ENCODE data around the gene ZNF844. TPM values are rescaled to one million over a fixed set of nuclear protein-coding genes. Genes with fewer than 3 reads are reported as not detected.
"Not testable (repeated sequence)": the region's sequence is repeated elsewhere in the genome, so short reads cannot be mapped to it uniquely, and the experiment has no call there.

The ZNF844 gene
- total RNA-seq = 24.4 TPM

- peak; percentile 96 for DNase-seq
Measured at GRCh38 chr19:12064590-12065538, at the start of gene ZNF844. ZNF844 (plus strand) TSS chr19:12064731; CDS start chr19:12064874, 143 bp downstream.

- no peak for DNase-seq
Measured at GRCh38 chr19:12015015-12015752, 49.3 kb upstream of the ZNF844 start.

- no peak for DNase-seq
Measured at GRCh38 chr19:12015753-12016116, 48.8 kb upstream of the ZNF844 start.

- DNase-seq = peak; percentile 7
Measured at GRCh38 chr19:12034198-12034597, 30.3 kb upstream of the ZNF844 start.

- DNase-seq = peak; percentile 24
Measured at GRCh38 chr19:12034620-12035019, 29.9 kb upstream of the ZNF844 start.

- DNase-seq = peak; percentile 96
Measured at GRCh38 chr19:12035220-12036172, 29.0 kb upstream of the ZNF844 start, which contains the start of gene ZNF433. ZNF433 (minus strand) TSS chr19:12035679; CDS start chr19:12035539, 140 bp downstream.

GRCh38 chr19:12042893-12043292 is 21.6 kb upstream of the ZNF844 start:
- no peak for DNase-seq

- DNase-seq = no peak
Measured at GRCh38 chr19:12043752-12044422, 20.6 kb upstream of the ZNF844 start.

GRCh38 chr19:12047868-12048267 is 16.7 kb upstream of the ZNF844 start:
- no peak for DNase-seq

- no peak for DNase-seq
Measured at GRCh38 chr19:12052091-12052496, 12.4 kb upstream of the ZNF844 start.

GRCh38 chr19:12052497-12053169 is 11.9 kb upstream of the ZNF844 start, which contains the start of gene ZNF878:
ZNF878 (minus strand) TSS chr19:12052961; CDS start chr19:12052801, 160 bp downstream.
- DNase-seq = peak; percentile 94

- no peak for DNase-seq
Measured at GRCh38 chr19:12055784-12056183, 8.7 kb upstream of the ZNF844 start.

- DNase-seq = no peak
Measured at GRCh38 chr19:12075538-12076139, 11.1 kb downstream of the ZNF844 start.

- not testable (repeated sequence) for DNase-seq
Measured at GRCh38 chr19:12076331-12076730, 11.8 kb downstream of the ZNF844 start.

GRCh38 chr19:12077375-12077774 is 12.8 kb downstream of the ZNF844 start:
- DNase-seq = no peak

GRCh38 chr19:12083336-12083735 is 18.8 kb downstream of the ZNF844 start:
- DNase-seq = not testable (repeated sequence)

- DNase-seq = no peak
Measured at GRCh38 chr19:12085074-12085818, 20.7 kb downstream of the ZNF844 start.

GRCh38 chr19:12090807-12091206 is 26.3 kb downstream of the ZNF844 start:
- DNase-seq = peak; percentile 89

Measured in tongue (tissue), 2 donors.